Skeletal muscle cell (primary cell): Measurements from ENCODE around the gene BLM.

ENCODE experiments used
- DNase-seq: peaks from one replicate; pipeline ENCODE4 v3.0.0-alpha.2; 2010; ENCODE audit warnings: low read depth
- H3K4me3 ChIP-seq: 2 replicates; pipeline ENCODE4 v1.5.1; 2011; ENCODE audit warnings: low read depth, mild to moderate bottlenecking, control low read depth, low read length, moderate library complexity

The BLM gene

DNA sequence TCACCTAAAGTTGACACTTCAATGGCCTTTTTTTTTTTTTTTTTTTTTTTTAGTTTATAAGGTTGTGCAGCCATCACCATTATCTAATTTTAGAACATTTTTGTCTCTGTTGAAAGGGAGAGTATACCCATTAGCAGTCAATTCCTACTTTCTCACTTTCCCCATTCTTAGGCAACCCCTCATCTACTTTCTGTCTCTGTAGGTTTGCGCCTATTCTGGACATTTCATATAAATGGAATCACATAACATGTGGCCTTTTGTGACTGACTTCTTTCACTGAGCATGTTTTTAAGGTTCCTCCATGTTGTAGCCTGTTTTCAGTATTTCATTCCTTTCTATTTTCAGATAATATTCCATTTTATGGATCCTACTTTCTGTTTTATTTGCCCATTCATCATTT, 56.3 kb downstream of the BLM start:
- no peak for DNase-seq
- no peak overlapping the region for H3K4me3 ChIP-seq

DNA sequence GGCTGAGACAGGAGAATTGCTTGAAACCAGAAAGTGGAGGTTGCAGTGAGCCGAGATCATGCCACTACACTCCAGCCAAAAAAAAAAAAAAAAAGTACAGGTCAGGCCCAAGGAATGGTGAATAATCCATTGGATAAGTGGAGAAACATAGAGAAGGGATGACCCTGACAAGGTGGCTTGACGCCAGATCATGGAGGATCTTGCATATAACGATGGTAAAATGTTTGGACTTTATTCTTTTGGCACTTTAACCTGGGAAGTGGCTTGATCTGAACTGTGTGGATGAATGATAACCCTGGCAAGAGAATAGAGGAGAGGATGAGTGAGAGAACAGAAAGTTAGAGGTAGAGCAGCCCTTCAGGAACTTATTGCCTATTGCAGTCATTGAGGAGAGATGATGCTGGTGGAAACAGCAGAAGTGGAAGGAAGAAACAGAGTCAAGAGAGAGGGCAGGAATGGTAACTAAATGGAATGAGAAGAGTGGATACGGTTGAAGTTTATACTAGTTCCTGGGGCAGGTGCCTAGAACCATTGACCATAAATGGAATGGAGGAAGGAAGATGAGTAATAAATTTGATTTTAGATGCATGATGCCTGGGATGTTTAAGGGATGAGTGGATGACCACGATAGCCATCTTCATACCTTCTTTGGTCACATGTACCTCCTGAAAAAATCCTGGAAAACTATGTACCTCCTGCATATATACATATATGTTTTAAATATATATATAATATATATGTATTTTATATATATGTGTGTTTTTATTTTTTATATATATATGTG, 57.8 kb downstream of the BLM start:
- no peak for DNase-seq
- no peak overlapping the region for H3K4me3 ChIP-seq

DNA sequence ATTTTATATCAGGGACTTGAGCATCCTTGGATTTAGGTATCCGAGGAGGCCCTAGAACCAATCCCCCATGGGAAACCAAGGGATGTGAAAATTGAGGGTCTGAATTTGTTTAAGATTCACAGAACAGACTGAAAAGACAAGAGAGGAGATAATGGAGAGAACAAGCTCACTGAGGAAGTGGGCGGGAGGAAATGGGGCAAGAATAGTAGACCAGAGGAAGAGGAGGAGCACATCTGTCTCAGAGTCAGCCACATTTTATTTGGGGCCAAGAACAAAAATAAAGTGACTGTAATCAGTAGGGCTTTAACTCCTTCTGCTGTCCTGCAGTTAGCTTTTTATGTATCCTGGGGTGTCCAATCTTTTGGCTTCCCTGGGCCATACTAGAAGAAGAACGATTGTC, 63.8 kb downstream of the BLM start:
- no peak for DNase-seq
- H3K4me3 ChIP-seq: no peak overlapping the region

DNA sequence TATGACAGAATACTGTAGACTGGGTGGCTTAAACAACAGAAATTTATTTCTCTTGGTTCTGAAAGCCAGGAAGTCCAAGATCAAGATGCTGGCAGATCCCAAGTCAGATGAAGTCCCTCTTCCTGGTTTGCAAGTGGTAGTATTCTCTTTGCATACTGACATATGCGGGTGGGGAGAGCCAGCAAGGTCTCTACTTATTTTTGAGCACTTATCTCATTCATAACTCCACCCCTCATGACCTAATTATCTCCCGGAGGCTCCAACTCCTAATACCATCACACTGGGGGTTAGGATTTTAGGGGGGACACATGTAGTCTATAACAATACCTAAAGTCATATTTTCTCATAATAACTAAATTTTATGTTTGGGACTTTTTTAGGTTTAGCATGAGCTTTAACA, 65.3 kb downstream of the BLM start:
- no peak for DNase-seq
- no peak overlapping the region for H3K4me3 ChIP-seq

DNA sequence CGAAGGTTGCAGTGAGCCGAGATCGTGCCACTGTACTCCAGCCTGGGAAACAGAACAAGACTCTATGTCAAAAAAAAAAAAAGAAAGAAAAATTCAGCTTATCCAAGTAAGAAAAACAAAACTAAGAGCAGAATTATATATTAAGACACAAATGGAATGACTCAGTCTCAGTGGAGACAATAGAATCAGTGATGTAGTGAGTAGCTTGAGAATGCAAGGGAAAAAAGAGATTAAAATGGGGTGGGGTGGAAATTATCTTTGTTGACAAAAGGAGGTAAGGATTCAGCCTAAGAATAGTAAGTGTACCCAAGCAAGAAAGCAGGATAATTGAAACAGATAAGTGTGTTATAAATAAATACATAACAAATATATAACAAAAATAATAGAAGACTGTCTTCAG, 70.7 kb downstream of the BLM start:
- no peak for DNase-seq

DNA sequence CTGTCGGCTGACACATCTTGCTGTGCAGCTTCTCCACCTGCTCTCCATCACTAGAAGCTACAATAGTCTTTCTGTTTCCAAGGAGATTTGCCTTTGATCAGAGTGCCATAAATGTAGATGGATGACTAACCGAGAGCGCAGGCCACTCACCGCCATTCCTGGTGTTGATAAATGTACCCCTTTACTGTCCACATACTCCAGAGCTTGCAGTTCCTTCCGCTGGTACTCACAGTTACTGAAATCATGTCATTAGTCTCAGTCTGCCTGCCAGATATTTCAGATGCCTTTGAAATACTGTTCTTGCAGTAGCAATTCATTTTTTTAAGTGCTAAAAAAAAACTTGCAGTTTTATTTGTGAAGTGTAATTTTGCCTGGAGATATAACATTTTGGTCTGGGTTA, 72.3 kb downstream of the BLM start:
- DNase-seq: no peak
- H3K4me3 ChIP-seq: no peak overlapping the region

More for the DNA sequence above, 70.7 kb downstream of the BLM start:
- no peak overlapping the region for H3K4me3 ChIP-seq

DNA sequence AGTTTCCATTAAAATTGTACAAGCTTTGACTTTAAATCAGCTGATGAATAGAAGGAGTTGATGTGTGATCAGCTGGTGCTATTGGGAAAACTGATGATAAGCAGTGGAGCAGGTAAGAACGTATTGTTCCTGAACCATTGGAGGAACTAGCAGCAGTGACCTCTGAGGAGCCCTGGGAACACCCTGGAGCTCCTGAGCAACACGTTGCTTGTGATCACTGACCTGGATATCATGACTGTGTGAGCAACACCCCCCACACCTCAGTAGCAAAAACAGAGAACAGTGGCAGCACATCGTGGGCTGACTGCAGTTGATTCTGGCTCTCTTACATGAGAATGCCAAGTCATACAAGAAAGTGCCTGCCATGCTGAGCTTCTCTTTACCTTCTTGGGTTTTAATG, 72.9 kb downstream of the BLM start:
- no peak overlapping the region for H3K4me3 ChIP-seq
- DNase-seq: no peak

DNA sequence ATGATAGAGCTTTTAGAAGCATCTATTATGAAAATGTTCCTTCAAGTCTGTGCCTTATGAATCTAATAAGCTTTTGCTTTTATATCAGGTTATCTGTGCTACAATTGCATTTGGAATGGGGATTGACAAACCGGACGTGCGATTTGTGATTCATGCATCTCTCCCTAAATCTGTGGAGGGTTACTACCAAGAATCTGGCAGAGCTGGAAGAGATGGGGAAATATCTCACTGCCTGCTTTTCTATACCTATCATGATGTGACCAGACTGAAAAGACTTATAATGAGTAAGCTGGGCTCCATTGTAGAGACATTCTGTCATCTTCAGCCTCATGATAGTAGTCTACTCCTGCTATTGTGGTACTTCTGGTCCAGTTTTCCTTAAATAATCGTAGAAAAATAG, 73.4 kb downstream of the BLM start:
- H3K4me3 ChIP-seq: no peak overlapping the region
- DNase-seq: no peak

DNA sequence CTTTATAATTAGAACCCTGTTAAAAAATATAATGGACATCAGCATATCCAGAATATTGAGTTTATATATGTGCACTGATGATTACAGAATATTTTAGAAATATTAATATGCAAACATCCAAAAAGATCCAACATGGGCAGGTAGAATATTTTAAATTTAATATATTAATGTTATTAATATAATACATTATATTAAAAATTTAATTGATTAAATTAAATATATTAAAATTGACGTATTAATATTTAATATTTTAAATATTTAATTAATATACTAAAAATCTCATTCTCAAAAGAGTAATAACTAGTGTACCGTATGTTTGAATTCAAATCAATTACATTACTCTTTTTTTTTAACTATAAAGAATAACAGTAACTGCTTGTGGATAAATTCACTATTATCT, 77.4 kb downstream of the BLM start:
- H3K4me3 ChIP-seq: no peak overlapping the region
- DNase-seq: no peak

DNA sequence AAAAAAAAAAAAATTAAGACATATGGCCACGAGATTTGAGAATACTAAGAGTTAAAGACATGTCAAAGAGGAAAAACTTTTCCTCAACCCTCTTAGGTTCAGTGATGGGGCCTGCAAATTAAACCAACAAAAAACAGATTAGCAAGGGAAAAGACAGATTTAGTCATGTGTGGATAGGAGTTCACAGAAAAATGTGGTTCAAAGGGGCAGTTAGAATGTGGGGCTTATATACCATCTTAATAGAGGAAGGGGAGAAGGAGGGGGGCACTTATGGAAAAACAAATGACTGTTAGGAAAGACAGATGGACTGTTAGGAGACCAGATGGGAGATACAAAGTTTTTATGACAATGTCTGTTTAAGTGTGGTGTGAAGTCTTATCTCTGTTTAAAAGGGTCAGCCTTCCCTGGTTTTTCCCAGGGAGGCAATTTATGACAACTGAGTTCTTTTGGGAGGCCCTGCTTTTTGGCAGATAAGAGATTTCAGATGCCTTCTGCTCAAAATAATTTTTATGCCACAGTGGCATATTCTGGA, 82.6 kb downstream of the BLM start:
- DNase-seq: no peak
- no peak overlapping the region for H3K4me3 ChIP-seq

DNA sequence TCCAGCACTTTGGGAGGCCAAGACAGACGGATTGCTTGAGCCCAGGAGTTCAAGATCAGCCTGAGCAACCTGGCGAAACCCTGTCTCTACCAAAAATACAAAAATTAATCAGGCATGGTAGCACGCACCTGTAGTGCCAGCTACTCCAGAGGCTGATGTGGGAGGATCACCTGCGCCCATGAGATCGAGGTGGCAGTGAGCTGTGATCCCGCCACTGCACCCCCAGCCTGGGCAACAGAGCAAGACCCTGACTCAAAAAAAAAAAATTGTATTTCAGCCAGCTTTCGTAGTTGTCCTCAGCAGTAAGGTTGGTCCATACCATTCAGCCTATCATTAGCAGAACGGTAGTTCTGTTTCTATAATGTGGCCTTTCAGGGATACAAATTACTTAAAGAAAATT, 84.7 kb downstream of the BLM start:
- no peak overlapping the region for H3K4me3 ChIP-seq
- no peak for DNase-seq

DNA sequence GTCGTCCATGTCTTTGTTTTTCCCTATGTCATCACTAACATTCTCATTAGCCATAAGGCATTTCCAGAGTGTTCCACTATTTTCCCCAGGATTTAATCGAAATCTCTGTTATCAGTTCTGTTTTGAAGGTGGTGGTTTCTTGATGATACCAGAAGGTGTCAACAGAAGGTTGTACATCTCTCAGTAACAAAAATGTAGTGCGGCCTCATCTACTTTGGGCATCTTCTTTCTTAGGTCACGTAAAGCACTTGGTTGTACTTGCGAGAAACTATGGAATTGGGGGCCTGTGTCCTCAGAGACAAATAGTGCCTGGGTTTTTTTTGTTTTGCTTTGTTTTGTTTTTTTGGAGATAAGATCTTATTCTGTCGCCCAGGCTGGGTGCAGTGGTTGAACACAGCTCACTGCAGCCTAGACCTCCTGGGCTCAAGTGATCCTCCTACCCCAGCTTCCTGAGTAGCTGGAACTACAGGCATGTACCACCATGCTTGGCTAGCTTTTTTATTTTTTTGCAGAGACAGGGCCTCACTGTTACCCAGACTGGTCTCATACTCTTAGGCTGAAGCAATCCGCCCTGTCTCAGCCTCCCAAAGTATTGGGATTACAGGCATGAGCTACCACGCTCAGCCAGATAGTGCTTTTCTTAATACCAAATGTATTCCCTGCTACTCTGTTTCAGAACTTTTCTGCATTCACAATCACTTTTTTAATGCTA, 90.1 kb downstream of the BLM start:
- DNase-seq: no peak
- H3K4me3 ChIP-seq: no peak overlapping the region

DNA sequence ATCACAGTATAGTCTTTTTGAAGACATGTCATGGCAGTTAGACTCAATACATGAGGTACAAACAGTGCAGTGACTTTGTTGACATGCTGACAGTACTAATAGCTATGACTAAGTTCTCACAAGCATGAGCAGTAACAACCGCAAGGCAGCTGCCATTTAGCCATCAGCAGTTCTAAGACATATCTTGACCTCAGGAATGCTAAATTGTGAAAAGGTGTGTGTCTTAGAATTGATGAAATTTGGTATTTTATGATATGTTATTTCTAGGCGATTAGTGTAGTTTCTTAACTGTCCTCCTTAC, 90.6 kb downstream of the BLM start:
- no peak overlapping the region for H3K4me3 ChIP-seq
- no peak for DNase-seq

DNA sequence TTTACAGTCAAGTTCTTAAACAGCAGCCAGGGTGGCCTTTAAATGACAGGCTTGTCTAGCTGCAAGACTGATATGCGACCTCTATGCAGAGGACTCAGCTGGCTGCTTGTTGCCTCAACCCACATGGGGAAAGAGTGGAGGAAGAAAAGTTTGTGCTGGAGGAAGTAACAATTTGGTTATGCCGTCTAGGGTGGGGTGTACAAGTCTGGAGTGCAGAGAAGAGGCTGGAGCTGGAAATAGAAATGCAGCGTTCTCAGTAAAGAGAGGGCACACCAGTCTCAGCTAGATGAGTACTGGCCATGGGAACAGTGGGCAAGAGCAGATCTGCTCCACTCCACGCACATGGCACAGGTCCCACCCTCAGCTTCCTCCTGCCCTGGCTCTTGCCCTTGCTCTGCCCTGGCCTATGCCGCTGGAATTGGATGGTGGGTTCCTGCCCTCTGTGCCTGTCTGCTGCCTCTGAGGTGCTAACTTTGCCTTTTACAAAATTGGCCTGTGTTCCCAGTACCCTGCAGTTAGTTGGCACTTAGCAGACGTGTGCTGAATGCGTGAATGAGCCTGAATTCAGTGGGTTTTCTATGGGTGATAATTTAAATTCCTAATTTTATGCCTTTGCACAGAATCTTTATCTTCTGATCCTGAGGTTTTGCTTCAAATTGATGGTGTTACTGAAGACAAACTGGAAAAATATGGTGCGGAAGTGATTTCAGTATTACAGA, 91.5 kb downstream of the BLM start:
- no peak for DNase-seq
- H3K4me3 ChIP-seq: no peak overlapping the region

DNA sequence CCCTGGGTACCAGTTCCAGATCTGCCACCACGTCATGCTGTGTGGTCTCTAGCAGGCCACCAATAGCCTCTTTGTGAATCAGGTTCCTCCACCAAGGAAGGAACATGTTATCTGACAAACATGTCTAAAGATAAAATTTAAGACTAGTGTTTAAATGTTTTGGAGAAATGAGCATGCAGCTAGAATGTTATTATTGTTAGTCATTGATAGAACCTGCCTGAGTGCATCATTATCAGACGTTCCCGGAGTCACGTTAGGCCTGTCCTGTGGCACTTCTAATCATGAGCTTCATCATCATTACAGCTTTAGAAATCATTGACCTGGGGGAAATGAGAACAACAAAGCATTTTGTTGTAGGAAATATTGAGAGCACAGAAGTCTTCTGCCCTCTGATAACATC, 92.4 kb downstream of the BLM start:
- no peak for DNase-seq

DNA sequence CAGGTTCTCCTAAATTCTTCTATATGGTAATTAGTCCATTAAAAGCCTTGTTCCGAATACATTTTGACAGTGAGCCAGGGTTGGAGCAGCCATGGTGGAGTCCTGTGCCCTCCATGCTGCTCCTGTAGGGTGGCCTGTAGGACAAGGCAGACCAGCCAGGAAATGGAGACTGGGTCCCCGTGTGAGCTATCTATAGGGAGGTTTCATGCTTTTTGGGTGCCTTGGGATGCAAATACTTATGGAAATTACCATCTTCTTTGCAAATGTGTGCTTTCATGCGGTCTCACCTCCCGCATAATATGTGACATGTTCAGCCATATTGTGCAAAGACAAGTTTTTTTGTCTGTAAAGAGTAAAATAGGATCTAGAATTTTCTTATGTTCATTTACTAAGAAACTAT, 93.2 kb downstream of the BLM start:
- H3K4me3 ChIP-seq: no peak overlapping the region
- no peak for DNase-seq

More for the DNA sequence above, 92.4 kb downstream of the BLM start:
- H3K4me3 ChIP-seq: no peak overlapping the region

DNA sequence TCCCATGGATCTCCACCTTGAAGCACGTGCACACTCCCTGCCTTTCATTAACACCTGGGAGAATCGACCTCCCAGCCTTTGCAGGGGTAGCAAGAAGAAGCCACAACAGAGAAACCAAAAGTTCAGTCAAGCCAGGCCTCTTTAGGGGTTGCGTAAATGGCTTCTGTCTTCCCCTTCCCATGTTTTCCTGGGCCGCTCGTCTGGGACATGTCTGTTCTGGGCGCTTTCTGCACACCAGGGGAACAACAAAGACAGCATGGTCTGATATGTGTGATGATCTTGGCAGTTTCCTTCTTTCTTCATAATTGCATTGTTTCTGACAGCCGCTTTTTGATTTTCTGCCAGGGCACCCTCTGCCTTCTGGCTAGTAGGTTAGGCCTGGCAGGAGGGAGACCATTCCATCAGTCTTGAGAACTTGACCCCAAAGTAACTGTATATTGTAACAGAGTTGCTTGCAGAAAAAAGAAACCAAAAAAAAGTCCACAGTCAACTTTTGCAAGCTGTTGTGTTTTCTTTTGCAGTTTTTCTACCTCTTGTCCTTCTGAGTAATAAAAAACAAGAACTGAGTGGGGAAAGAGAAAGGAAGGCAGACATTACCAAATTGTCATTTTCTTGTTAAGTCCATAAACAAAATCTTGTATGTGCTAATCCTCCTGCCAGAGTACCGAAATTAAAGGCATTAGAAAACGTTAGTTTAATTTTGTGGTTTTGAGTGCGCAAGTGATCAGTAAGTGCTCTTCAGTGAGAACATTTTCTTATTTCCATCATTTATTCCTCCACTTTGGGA, 95.2 kb downstream of the BLM start:
- H3K4me3 ChIP-seq: no peak overlapping the region
- DNase-seq: no peak

DNA sequence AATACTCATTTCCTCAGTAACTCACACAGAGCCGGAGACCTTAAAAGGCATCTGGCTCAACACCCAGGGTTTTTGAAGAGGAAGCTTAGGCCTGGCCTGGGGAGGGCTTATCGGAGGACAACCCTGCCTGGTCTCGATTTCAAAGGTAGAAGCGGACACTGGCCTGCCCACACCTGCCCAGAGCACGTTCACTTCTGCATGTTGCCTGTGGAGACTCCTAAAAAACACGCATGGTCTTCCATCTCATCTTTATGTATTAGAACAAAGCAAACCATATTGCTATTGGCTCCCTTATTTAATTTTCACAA, 95.8 kb downstream of the BLM start:
- no peak for DNase-seq
- H3K4me3 ChIP-seq: no peak overlapping the region

DNA sequence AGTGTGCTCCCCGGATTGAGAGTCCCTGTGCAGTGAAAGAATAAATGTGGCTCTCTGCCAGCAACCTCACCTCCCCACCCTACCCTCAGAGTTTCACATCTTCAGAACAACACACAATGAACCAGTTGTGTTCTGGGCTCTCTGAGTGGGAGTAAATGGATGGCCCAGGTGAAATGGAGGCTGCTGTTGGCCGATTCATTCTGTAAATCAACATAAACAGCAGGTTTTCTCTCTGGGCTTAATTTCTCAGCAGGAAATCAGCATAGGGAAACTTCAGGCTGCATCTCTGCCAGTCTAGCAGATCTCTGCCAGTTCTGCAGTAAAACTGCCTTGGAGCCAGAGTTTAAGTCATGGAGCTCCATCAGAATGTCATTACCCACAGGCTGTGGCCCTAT, 96.6 kb downstream of the BLM start:
- no peak for DNase-seq
- H3K4me3 ChIP-seq: no peak overlapping the region

DNA sequence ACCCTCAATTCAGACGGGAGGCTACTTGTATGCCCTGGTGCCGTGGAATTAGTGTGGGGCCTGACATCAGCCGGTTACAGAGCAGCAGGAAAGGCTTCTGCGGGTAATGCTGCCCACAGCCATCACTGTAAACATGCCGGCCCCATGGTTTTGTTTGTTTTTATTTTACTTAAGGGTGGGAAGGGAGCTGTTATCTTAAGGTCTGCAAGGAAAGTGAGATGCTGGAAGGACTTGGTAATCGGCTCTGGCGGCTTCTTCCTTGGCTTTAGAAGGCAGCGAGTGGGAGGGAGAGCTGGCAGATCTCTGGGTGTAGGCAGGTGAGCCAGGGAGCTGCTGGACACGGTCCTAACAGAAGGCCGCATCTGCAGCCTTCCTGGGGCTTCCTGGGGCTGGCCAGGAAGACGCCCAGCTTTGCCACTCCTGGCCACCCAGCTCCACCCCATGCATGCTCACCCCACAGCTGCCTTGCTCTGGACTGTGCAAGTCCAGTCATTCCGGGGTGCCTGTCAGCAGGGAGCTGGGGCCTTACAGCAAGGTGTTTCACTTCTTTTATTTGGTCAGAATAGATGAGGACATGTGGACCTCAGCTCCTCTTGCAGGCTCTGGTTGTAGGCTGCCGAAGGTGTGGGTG, 97.2 kb downstream of the BLM start:
- no peak overlapping the region for H3K4me3 ChIP-seq
- no peak for DNase-seq
